AG10803 (cell line): ENCODE data around the gene RABGAP1L.
A peak's percentile ranks its signal among the peaks of the same experiment; 100 is the strongest.
"Not testable (repeated sequence)": the region's sequence is repeated elsewhere in the genome, so short reads cannot be mapped to it uniquely, and the experiment has no call there.

Experiments
- DNase-seq: peaks from one replicate; pipeline ENCODE4 v3.0.0; 2010; ENCODE audit warnings: low read depth
- H3K4me3 ChIP-seq: 2 replicates; pipeline ENCODE4 v1.5.1; 2011; ENCODE audit warnings: mild to moderate bottlenecking, low read length, control low read depth
- CTCF ChIP-seq: conservative IDR thresholded peaks from 2 replicates; pipeline ENCODE4 v1.5.1; 2011; ENCODE audit warnings: mild to moderate bottlenecking, low read length, control low read depth, inconsistent platforms

RABGAP1L gene

GRCh38 chr1:174894117-174894762, 734.9 kb downstream of the RABGAP1L start:
- no peak overlapping the region for H3K4me3 ChIP-seq
- TF ChIP-seq CTCF: no peak
- no peak for DNase-seq

DNA sequence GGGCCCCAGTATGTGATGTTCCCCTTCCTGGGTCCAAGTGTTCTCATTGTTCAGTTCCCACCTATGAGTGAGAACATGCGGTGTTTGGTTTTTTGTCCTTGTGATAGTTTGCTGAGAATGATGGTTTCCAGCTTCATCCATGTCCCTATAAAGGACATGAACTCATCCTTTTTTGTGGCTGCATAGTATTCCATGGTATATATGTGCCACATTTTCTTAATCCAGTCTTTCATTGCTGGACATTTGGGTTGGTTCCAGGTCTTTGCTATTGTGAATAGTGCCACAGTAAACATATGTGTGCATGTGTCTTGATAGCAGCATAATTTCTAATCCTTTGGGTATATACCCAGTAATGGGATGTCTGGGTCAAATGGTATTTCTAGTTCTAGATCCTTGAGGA, 736.3 kb downstream of the RABGAP1L start:
- DNase-seq, H3K4me3 ChIP-seq: not testable (repeated sequence)

GRCh38 chr1:174898102-174898797, 738.9 kb downstream of the RABGAP1L start:
- DNase-seq: no peak
- TF ChIP-seq CTCF: no peak
- no peak overlapping the region for H3K4me3 ChIP-seq

DNA sequence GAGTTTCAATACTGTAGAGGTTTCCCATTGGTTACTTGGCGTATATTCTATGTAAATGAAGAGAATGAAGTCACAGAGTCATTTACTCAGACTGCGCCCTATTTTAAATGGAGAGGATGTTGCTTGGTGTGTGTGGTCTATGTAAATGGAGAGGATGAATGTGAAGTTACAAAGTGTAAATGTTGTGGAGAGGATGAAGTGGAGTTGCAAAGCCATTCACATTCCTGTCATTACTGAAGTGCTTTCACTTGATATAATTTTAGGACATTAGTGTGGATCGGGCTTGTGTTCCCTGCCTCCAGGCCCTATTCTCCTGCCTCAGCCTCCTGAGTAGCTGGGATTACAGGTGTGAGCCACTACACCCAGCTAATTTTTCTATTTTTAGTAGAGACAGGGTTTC, 741.0 kb downstream of the RABGAP1L start:
- no peak for DNase-seq
- TF ChIP-seq CTCF: no peak
- H3K4me3 ChIP-seq: no peak overlapping the region

- no peak for TF ChIP-seq CTCF
- DNase-seq: no peak
- H3K4me3 ChIP-seq: no peak overlapping the region
These were observed 743.3 kb downstream of the RABGAP1L start for GRCh38 chr1:174902531-174903099.

GRCh38 chr1:174911606-174912005, 752.3 kb downstream of the RABGAP1L start:
- peak; percentile 47 for DNase-seq
- H3K4me3 ChIP-seq: no peak overlapping the region
- TF ChIP-seq CTCF: no peak

- no peak for TF ChIP-seq CTCF
- H3K4me3 ChIP-seq: no peak overlapping the region
- DNase-seq: no peak
These were observed 752.9 kb downstream of the RABGAP1L start for GRCh38 chr1:174912264-174912663.
